Measurements from ENCODE around the gene PARP4. TPM values are rescaled to one million over a fixed set of nuclear protein-coding genes. Genes with fewer than 3 reads are reported as not detected.
"Not testable (repeated sequence)": the region's sequence is repeated elsewhere in the genome, so short reads cannot be mapped to it uniquely, and the experiment has no call there.

PARP4 gene
- 10 to 100 TPM; 28.3 to 48.8 TPM for total RNA-seq

DNA sequence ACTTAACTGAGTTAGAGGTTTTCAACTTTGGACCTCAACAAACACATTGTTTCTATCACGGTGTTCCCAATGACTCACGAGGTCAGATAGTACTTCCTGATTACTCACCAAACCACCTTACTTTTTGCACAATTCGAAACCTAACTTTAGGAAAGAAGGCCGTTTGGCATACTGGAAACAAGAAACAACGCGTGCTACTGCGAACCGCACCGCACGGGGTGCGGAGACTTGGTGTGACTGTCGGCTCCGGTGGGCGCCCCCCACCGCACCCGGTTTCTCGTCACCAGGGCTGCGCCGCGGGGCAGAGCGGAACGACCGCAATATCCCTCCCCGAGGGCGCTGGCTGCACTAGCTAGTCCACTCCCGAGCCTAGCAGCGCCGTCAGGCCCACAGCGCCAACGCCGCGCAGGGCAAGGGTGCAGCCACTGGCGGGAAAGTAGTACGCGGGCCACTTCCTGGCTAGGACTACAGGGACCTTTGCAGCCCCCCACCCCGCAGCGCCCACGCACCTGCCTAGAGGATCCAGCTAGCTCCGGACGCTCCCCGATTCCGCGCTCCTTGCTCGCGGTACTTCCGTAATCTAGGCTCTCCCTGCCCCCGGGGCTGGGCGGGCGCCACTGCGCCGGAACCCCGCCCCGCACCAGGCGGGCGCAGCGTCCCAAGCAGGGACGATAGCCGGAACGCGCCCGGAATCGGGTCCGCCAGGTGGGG, at the start of gene PARP4:
Gene PARP4 (minus strand): TSS at position 582 of the 711 bp plus-strand sequence. CDS start 9,002 bp downstream, outside the sequence.
- TF ChIP-seq, protein P1, sequence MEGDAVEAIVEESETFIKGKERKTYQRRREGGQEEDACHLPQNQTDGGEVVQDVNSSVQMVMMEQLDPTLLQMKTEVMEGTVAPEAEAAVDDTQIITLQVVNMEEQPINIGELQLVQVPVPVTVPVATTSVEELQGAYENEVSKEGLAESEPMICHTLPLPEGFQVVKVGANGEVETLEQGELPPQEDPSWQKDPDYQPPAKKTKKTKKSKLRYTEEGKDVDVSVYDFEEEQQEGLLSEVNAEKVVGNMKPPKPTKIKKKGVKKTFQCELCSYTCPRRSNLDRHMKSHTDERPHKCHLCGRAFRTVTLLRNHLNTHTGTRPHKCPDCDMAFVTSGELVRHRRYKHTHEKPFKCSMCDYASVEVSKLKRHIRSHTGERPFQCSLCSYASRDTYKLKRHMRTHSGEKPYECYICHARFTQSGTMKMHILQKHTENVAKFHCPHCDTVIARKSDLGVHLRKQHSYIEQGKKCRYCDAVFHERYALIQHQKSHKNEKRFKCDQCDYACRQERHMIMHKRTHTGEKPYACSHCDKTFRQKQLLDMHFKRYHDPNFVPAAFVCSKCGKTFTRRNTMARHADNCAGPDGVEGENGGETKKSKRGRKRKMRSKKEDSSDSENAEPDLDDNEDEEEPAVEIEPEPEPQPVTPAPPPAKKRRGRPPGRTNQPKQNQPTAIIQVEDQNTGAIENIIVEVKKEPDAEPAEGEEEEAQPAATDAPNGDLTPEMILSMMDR (IDR thresholded peaks at IDR 0.05) = no peak
- peak within 1 kb of the TSS; percentile 71 to 83 for H3K27ac ChIP-seq
- no peaks in the 10 kb centered on the region for H3K27me3 ChIP-seq (replicated peaks; ENCODE audit: insufficient read depth)
- H3K9me3 ChIP-seq = no peaks in the 10 kb centered on the region
- ATAC-seq (ENCODE audit: insufficient number of reproducible peaks, low FRiP score, low read depth) = peak; percentile 75
- no peaks in the 10 kb centered on the region for H3K36me3 ChIP-seq
- no peak for DNase-seq (ENCODE audit: low spot score)
- peak within 1 kb of the TSS; percentile 79 for H3K4me3 ChIP-seq
- peaks cover 10 to 17% of the 10 kb centered on the region in 2 donors for H3K4me1 ChIP-seq (ENCODE audit: control insufficient read depth in 1 of 2, low read depth in 2 of 2)

DNA sequence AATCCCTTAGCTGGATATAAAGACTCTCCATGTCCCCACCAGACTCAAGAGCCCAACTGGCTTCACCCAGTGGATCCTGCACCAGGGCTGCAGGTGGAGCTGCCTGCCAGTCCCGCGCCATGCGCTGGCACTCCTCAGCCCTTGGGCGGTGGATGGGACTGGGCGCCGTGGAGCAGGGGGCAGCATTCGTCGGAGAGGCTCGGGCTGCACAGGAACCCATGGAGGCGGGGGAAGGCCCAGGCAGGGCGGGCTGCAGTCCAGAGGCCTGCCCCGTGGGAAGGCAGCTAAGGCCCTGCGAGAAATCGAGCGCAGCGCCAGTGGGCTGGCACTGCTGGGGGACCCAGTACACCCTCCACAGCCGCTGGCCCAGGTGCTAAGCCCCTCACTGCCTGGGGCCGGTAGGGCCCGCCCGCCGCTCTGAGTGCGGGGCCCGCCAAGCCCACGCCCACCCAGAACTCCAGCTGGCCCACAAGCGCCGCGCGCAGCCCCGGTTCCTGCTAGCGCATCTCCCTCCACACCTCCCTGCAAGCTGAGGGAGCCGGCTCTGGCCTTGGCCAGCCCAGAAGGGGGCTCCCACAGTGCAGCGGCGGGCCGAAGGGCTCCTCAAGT, 48.1 kb upstream of the PARP4 start:
- H3K4me3 ChIP-seq; H3K9me3 ChIP-seq; DNase-seq (ENCODE audit: low spot score); H3K27me3 ChIP-seq (replicated peaks; ENCODE audit: insufficient read depth); H3K36me3 ChIP-seq; ATAC-seq (ENCODE audit: insufficient number of reproducible peaks, low FRiP score, low read depth); H3K27ac ChIP-seq; H3K4me1 ChIP-seq (ENCODE audit: control insufficient read depth in 1 of 2, low read depth in 2 of 2): not testable (repeated sequence)

- DNase-seq (ENCODE audit: low spot score); H3K36me3 ChIP-seq; H3K4me3 ChIP-seq; ATAC-seq (ENCODE audit: insufficient number of reproducible peaks, low FRiP score, low read depth); H3K9me3 ChIP-seq; H3K27me3 ChIP-seq (replicated peaks; ENCODE audit: insufficient read depth); H3K27ac ChIP-seq; H3K4me1 ChIP-seq (ENCODE audit: control insufficient read depth in 1 of 2, low read depth in 2 of 2): not testable (repeated sequence)
Measured at GRCh38 chr13:24559431-24560218, 47.0 kb upstream of the PARP4 start.

- H3K27ac ChIP-seq = no peak overlapping the region
- H3K4me3 ChIP-seq = no peak overlapping the region
- H3K36me3 ChIP-seq = no peaks in the 10 kb centered on the region
- TF ChIP-seq, protein P1 (IDR thresholded peaks at IDR 0.05) = no peak
- DNase-seq (ENCODE audit: low spot score) (no peak), ATAC-seq (ENCODE audit: insufficient number of reproducible peaks, low FRiP score, low read depth) (no peak)
- no peaks in the 10 kb centered on the region for H3K4me1 ChIP-seq (ENCODE audit: control insufficient read depth in 1 of 2, low read depth in 2 of 2)
- H3K9me3 ChIP-seq = no peaks in the 10 kb centered on the region
- H3K27me3 ChIP-seq (replicated peaks; ENCODE audit: insufficient read depth) = no peaks in the 10 kb centered on the region
Measured at GRCh38 chr13:24557081-24557480, 44.5 kb upstream of the PARP4 start.

- not testable (repeated sequence) for H3K4me3 ChIP-seq; H3K9me3 ChIP-seq; H3K36me3 ChIP-seq; H3K4me1 ChIP-seq (ENCODE audit: control insufficient read depth in 1 of 2, low read depth in 2 of 2); ATAC-seq (ENCODE audit: insufficient number of reproducible peaks, low FRiP score, low read depth); H3K27me3 ChIP-seq (replicated peaks; ENCODE audit: insufficient read depth); H3K27ac ChIP-seq; DNase-seq (ENCODE audit: low spot score)
Measured at GRCh38 chr13:24553892-24554291, 41.3 kb upstream of the PARP4 start.

DNA sequence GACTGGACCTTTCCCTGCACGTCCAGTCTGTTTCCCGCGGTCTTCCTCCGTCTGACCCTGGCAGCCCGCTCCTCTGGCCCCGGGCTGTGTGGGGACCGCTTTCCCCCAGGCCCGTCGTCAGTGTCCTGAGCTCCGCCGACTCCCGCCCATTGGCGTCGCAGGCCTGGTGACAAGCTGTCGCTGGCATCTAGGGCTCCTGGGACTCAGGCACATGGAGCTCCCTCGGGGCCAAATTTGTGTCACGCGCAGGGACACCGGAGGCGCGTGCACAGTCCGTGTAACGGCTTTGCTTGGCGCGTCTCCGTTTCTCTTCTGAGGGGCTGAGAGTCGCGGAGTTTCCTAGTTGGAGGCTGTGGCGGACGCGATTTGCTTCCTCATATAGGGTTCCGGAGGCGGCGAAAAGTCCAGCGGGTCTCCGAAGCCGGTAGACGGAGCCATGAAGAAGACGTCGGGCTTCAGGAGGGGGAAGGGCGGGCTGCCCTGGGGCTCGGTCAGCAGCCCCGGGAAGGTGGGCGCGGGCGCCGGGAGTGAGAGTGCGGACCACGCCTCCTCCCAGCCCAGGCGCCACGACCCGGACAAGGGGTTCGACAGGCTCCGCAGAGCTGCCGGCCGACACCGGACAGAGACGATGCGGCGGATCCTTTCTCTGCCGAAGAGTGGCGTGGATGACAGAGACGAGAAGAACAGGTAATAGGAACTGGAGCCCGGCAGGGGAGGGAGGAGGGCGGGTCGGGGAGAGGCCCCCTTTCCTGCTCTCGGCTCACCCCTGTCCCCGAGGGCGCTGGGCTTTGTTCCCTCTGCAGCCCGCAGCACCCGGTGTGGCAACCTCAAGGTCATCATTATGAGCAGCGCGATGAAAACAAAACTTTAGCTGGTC, 29.1 kb upstream of the PARP4 start:
- not testable (repeated sequence) for H3K36me3 ChIP-seq; H3K4me1 ChIP-seq (ENCODE audit: control insufficient read depth in 1 of 2, low read depth in 2 of 2); H3K9me3 ChIP-seq; ATAC-seq (ENCODE audit: insufficient number of reproducible peaks, low FRiP score, low read depth); H3K27me3 ChIP-seq (replicated peaks; ENCODE audit: insufficient read depth); DNase-seq (ENCODE audit: low spot score); H3K27ac ChIP-seq
- H3K4me3 ChIP-seq = peak overlapping the region; percentile 66

Measured in thoracic aorta (tissue), 2 donors.